ENCODE measurements around the gene INPP4A. TPM values are rescaled to one million over a fixed set of nuclear protein-coding genes. Genes with fewer than 3 reads are reported as not detected.

The INPP4A gene
- total RNA-seq, 1 donor from 2014 or later = 18.0 TPM

- no peaks in the 10 kb centered on the region for H3K36me3 ChIP-seq (ENCODE audit: control insufficient read depth, insufficient read depth, low read length)
- H3K4me3 ChIP-seq (ENCODE audit: low read depth, low read length) = no peak overlapping the region
- no peak for TF ChIP-seq CTCF (IDR thresholded peaks at IDR 0.05; ENCODE audit: insufficient read depth, low read length, poor library complexity, severe bottlenecking)
- DNase-seq (ENCODE audit: low read depth) = no peak
- no peaks in the 10 kb centered on the region for H3K27me3 ChIP-seq (ENCODE audit: control insufficient read depth, insufficient read depth, low read length)
Measured at GRCh38 chr2:98524168-98524567, 79.5 kb downstream of the INPP4A start.

GRCh38 chr2:98528349-98528748 is 83.7 kb downstream of the INPP4A start:
- Histone ChIP-seq H3K27me3 (ENCODE audit: control insufficient read depth, insufficient read depth, low read length) (no peaks in the 10 kb centered on the region), H3K4me3 (ENCODE audit: low read depth, low read length) (no peak overlapping the region), H3K36me3 (ENCODE audit: control insufficient read depth, insufficient read depth, low read length) (no peaks in the 10 kb centered on the region)
- no peak for TF ChIP-seq CTCF (IDR thresholded peaks at IDR 0.05; ENCODE audit: insufficient read depth, low read length, poor library complexity, severe bottlenecking)
- no peak for DNase-seq (ENCODE audit: low read depth)

- no peaks in the 10 kb centered on the region for H3K27me3 ChIP-seq (ENCODE audit: control insufficient read depth, insufficient read depth, low read length)
- no peak overlapping the region for H3K4me3 ChIP-seq (ENCODE audit: low read depth, low read length)
- no peak for DNase-seq (ENCODE audit: low read depth)
- no peak for TF ChIP-seq CTCF (IDR thresholded peaks at IDR 0.05; ENCODE audit: insufficient read depth, low read length, poor library complexity, severe bottlenecking)
- no peaks in the 10 kb centered on the region for H3K36me3 ChIP-seq (ENCODE audit: control insufficient read depth, insufficient read depth, low read length)
Measured at GRCh38 chr2:98530114-98530513, 85.5 kb downstream of the INPP4A start.

GRCh38 chr2:98532756-98533155 is 88.1 kb downstream of the INPP4A start:
- Histone ChIP-seq H3K4me3 (ENCODE audit: low read depth, low read length) (no peak overlapping the region), H3K36me3 (ENCODE audit: control insufficient read depth, insufficient read depth, low read length) (no peaks in the 10 kb centered on the region), H3K27me3 (ENCODE audit: control insufficient read depth, insufficient read depth, low read length) (no peaks in the 10 kb centered on the region)
- TF ChIP-seq CTCF (IDR thresholded peaks at IDR 0.05; ENCODE audit: insufficient read depth, low read length, poor library complexity, severe bottlenecking) = no peak
- no peak for DNase-seq (ENCODE audit: low read depth)

GRCh38 chr2:98533547-98533946 is 88.9 kb downstream of the INPP4A start:
- DNase-seq (ENCODE audit: low read depth) = no peak
- no peaks in the 10 kb centered on the region for H3K36me3 ChIP-seq (ENCODE audit: control insufficient read depth, insufficient read depth, low read length)
- H3K27me3 ChIP-seq (ENCODE audit: control insufficient read depth, insufficient read depth, low read length) = no peaks in the 10 kb centered on the region
- TF ChIP-seq CTCF (IDR thresholded peaks at IDR 0.05; ENCODE audit: insufficient read depth, low read length, poor library complexity, severe bottlenecking) = no peak
- no peak overlapping the region for H3K4me3 ChIP-seq (ENCODE audit: low read depth, low read length)

- H3K4me3 ChIP-seq (ENCODE audit: low read depth, low read length) = no peak overlapping the region
- H3K36me3 ChIP-seq (ENCODE audit: control insufficient read depth, insufficient read depth, low read length) = no peaks in the 10 kb centered on the region
- H3K27me3 ChIP-seq (ENCODE audit: control insufficient read depth, insufficient read depth, low read length) = no peaks in the 10 kb centered on the region
- no peak for TF ChIP-seq CTCF (IDR thresholded peaks at IDR 0.05; ENCODE audit: insufficient read depth, low read length, poor library complexity, severe bottlenecking)
- DNase-seq (ENCODE audit: low read depth) = no peak
Measured at GRCh38 chr2:98534761-98535160, 90.1 kb downstream of the INPP4A start.
